ENCODE measurements around the gene CARD10.

The CARD10 gene

DNA sequence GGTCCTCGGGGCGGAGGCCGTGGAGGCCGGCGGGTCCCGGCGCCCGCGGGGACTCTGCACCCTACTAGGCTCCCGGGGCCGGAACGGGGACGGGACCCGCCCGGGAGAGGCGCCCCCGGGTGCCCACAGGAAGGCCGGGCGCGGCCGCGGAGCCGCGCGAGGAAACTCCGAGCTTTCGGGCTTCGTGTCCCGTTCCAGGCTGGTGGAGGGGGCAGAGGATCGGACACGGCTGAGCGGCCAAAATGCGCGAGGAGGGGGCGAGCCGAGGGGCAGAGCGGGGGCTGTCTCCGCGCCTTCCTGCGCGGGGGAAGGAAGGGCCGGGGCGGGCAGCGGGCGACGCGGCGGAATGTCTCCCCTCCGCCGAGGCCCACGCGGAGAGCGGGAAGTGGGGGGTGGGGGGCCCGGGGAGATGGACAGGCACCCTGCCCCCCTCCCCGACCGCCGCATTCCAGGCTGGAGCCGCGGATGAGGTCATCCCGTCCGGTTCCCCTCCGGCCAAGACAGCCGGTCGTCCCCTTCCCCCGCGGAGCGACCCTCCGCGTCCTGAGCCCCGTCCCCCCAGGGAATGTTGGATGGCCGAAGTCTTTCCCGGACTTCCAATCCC lies 41.5 kb upstream of the CARD10 start:
- TF ChIP-seq, protein P1, sequence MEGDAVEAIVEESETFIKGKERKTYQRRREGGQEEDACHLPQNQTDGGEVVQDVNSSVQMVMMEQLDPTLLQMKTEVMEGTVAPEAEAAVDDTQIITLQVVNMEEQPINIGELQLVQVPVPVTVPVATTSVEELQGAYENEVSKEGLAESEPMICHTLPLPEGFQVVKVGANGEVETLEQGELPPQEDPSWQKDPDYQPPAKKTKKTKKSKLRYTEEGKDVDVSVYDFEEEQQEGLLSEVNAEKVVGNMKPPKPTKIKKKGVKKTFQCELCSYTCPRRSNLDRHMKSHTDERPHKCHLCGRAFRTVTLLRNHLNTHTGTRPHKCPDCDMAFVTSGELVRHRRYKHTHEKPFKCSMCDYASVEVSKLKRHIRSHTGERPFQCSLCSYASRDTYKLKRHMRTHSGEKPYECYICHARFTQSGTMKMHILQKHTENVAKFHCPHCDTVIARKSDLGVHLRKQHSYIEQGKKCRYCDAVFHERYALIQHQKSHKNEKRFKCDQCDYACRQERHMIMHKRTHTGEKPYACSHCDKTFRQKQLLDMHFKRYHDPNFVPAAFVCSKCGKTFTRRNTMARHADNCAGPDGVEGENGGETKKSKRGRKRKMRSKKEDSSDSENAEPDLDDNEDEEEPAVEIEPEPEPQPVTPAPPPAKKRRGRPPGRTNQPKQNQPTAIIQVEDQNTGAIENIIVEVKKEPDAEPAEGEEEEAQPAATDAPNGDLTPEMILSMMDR (conservative IDR thresholded peaks at IDR 0.05; ENCODE audit: low read length): no peak
- DNase-seq (ENCODE audit: low read depth): peak; percentile 66
- peak overlapping the region; percentile 88 for H3K4me3 ChIP-seq (ENCODE audit: low read length)

DNA sequence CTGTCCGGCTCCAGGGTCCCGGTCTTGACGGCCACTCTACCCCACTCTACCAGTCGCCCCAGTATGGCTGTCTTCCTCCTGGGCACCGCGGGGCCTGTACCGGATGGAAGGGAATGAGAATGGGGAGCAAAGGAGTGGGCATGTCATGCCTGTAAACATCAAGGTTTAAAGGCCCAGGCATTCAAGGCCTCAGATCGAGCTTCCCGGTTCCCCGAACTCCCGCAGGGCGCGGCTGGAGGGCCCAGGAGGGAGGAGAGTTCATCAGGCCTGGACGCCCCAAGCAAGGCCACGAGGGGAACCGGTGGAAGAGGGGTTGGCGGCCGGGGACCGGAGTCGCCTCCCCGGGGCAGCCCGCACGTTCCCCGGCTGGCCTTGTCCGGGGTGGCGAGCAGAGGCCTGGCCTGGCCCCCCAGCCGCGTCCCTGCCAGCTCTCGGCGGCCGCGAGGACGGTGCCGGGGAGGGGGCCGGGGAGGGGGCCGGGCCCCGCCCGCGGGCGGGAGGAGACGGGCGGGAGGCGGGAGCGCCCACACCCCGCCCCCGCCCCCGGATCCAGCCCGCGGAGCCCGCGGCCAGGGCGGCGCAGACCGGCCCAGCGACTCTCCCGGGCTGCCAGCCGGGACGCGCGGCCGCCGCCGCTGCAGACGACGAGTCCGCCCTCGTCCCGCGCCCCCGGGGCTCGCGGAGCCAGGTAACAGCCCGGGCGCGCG lies 40.8 kb upstream of the CARD10 start, which contains the start of gene CDC42EP1:
Gene CDC42EP1, plus strand, starts transcription at position 580 of the 707 bp plus-strand sequence. CDS start 5,870 bp downstream, outside the sequence.
- H3K4me3 ChIP-seq (ENCODE audit: low read length): peak within 1 kb of the TSS; percentile 88
- TF ChIP-seq, protein P1 (conservative IDR thresholded peaks at IDR 0.05; ENCODE audit: low read length): no peak
- DNase-seq (ENCODE audit: low read depth): peak; percentile 64

DNA sequence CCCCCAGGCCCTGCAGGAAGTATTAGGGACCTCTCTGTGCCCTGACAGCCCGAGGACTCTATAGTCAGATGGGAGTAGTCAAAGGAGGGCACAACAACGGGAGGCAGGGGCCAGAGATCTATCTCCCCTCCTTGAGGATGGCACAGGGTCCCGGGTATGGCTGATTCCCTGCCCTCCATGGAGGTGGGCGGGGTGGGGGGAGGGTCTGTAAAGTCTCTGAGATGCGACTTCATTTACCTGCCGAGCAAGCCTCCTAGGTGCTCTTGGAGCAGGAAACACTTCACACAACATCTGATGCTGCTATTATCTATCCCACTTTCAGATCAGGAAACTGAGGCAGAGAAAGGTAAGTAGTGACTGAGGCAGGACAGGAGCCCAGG lies 40.3 kb upstream of the CARD10 start:
- DNase-seq (ENCODE audit: low read depth): no peak
- peak overlapping the region; percentile 59 for H3K4me3 ChIP-seq (ENCODE audit: low read length)
- TF ChIP-seq, protein P1 (conservative IDR thresholded peaks at IDR 0.05; ENCODE audit: low read length): no peak

DNA sequence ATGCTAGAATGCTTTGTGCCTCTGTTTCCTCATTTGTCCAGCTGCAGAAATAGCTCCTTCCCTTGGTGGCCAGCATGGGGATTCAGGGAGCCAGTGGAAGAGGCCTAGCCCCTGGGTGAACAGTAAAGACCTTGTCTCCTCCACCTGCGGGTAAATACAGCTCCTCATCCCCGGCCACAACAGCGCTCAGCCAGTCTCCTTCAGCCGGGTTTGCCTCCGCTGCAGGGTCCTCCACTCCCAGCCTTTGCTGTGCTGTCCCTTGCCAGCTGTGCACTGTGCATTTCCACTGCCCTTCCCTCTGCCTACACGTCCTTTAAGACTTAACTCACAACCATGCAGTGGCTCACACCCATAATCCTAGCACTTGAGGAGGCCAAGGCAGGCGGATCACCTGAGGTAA lies 39.6 kb upstream of the CARD10 start:
- DNase-seq (ENCODE audit: low read depth): no peak
- TF ChIP-seq, protein P1 (conservative IDR thresholded peaks at IDR 0.05; ENCODE audit: low read length): no peak
- H3K4me3 ChIP-seq (ENCODE audit: low read length): no peak overlapping the region

DNA sequence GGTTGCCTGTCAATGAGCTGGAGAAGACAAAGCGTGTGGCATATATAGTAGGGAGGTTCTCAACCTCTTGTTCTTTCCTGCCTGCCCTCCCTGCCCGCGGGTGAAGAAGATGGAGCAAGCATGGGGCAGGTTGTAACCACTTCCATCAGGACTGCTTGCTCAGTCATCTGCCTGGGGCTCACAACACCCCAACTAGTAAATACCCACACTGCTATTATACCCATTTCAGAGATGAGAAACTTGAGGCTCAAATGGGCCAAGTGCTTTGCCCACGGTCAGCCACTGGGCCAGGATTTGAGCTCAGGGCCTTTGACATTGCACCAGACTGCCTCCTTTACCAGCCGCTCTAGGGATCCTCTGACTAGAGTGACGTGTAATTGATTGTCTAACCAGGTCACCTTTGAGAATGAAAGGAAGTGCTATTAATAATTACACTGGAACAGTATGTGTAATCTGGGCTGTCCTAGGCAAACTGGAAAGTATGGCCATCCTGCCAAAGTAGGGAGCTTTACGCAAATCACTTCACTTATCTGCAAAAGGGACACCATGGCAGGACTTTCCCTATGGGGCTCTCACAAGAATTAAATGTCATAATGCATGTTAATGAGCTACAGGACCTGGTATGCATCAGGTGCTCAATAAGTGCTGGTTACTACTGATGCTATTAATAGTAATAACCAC lies 38.2 kb upstream of the CARD10 start:
- TF ChIP-seq, protein P1 (conservative IDR thresholded peaks at IDR 0.05; ENCODE audit: low read length): no peak
- DNase-seq (ENCODE audit: low read depth): no peak
- H3K4me3 ChIP-seq (ENCODE audit: low read length): no peak overlapping the region

DNA sequence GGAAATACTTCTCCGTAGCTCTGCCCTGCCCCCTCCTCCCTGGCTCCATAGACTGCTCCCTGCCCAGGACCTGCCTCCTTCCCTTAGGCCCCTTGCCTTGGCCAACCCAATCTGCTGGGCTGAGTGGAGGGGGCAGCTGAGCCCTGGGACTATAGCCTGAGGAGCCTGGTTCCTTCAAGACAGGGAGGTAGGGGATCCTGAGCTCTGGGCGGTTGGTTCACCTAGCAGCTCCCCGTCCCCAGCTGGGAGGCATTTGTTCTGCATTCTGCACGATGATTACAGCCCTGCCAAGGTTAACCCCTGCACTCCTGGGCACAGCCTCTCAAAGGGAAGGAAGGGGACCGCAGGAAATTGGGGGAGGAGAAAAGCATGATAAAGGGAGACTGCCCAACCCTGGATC lies 37.5 kb upstream of the CARD10 start:
- H3K4me3 ChIP-seq (ENCODE audit: low read length): no peak overlapping the region
- DNase-seq (ENCODE audit: low read depth): no peak
- TF ChIP-seq, protein P1 (conservative IDR thresholded peaks at IDR 0.05; ENCODE audit: low read length): no peak

Data from AG10803 (cell line).